Hepatocyte (in vitro differentiated cells): ENCODE data around the gene CENPL. TPM values are rescaled to one million over a fixed set of nuclear protein-coding genes. Genes with fewer than 3 reads are reported as not detected.
A peak's percentile ranks its signal among the peaks of the same experiment; 100 is the strongest.

Experiments used
- DNase-seq: peaks from one replicate; pipeline ENCODE4 v3.0.0-alpha.2; 2016; ENCODE audit warnings: low spot score
- H2AFZ ChIP-seq: fragments of 200-600 bp; sonication (generic); 2 replicates; pipeline ENCODE4 v1.6.0; 2016; ENCODE audit warnings: antibody characterized with exemption, mild to moderate bottlenecking
- H3K27ac ChIP-seq: fragments of 200-600 bp; sonication (generic); 2 replicates; pipeline ENCODE4 v1.5.1; 2016; ENCODE audit warnings: mild to moderate bottlenecking
- H3K27me3 ChIP-seq: fragments of 200-600 bp; sonication (generic); 2 replicates; pipeline ENCODE4 v1.6.1; 2016
- H3K36me3 ChIP-seq: fragments of 200-600 bp; sonication (generic); replicated peaks from 2 replicates; pipeline ENCODE4 v1.5.1; 2016; ENCODE audit warnings: low read depth; ENCODE audit not compliant: insufficient read depth
- H3K4me1 ChIP-seq: fragments of 200-600 bp; sonication (generic); 2 replicates; pipeline ENCODE4 v1.5.1; 2016; ENCODE audit warnings: mild to moderate bottlenecking, moderate library complexity; ENCODE audit not compliant: insufficient read depth
- H3K4me2 ChIP-seq: fragments of 200-600 bp; sonication (generic); 2 replicates; pipeline ENCODE4 v1.6.0; 2016
- H3K4me3 ChIP-seq: fragments of 200-600 bp; sonication (generic); 2 replicates; pipeline ENCODE4 v1.5.1; 2016; ENCODE audit warnings: mild to moderate bottlenecking
- H3K79me2 ChIP-seq: fragments of 200-600 bp; sonication (generic); 2 replicates; pipeline ENCODE4 v1.6.0; 2017; ENCODE audit warnings: mild to moderate bottlenecking
- H3K9me2 ChIP-seq: fragments of 200-600 bp; sonication (generic); replicated peaks from 2 replicates; pipeline ENCODE4 v1.6.0; 2017; ENCODE audit warnings: mild to moderate bottlenecking; ENCODE audit not compliant: insufficient read depth
- H3K9me3 ChIP-seq: fragments of 200-600 bp; sonication (generic); 2 replicates; pipeline ENCODE4 v1.5.1; 2016; ENCODE audit warnings: low read depth, mild to moderate bottlenecking
- H4K20me1 ChIP-seq: fragments of 200-600 bp; sonication (generic); 2 replicates; pipeline ENCODE4 v1.6.0; 2016; ENCODE audit warnings: mild to moderate bottlenecking; ENCODE audit not compliant: insufficient read depth, poor library complexity, severe bottlenecking
- EZH2 ChIP-seq: fragments of 200-600 bp; sonication (generic); IDR thresholded peaks from 2 replicates; pipeline ENCODE4 v1.6.1; 2016; ENCODE audit warnings: antibody characterized with exemption, mild to moderate bottlenecking, borderline replicate concordance
- EZH2phosphoT487 ChIP-seq: fragments of 200-600 bp; sonication (generic); IDR thresholded peaks from one replicate; pipeline ENCODE4 v1.6.1; 2018; ENCODE audit warnings: antibody characterized with exemption, mild to moderate bottlenecking, low read depth, moderate library complexity; ENCODE audit not compliant: unreplicated experiment, severe bottlenecking
- WGBS: methylation state at CpG from one replicate; pipeline ENCODE4 v1.1.6; 2016; ENCODE audit warnings: low lambda C conversion rate; ENCODE audit errors: missing lambda C conversion rate; 5-methylcytosine and 5-hydroxymethylcytosine counted together
- polyA plus RNA-seq: library from polyadenylated mRNA; unstranded; fragments of >200 nt; fragmentation: Nextera tagmentation; extraction: Ambion mirVana; gene quantifications from 2 replicates; pipeline ENCODE4 v1.2.1, GENCODE V29; 2016
- total RNA-seq: library from RNA; depleted of rRNA; stranded (reverse); fragments of >200 nt; gene quantifications from 2 replicates; pipeline ENCODE4 v1.2.3, GENCODE V29; 2014
- TF ChIP-seq, protein P1 (sequence below): fragments of 200-600 bp; sonication (generic); IDR thresholded peaks from 2 replicates; pipeline ENCODE4 v1.5.1; 2016; ENCODE audit warnings: antibody characterized with exemption, mild to moderate bottlenecking; ENCODE audit not compliant: poor library complexity

CENPL gene
- total and polyA plus RNA-seq, 2 experiments from 2014 or later, result 4.2 to 6.1 TPM

DNA sequence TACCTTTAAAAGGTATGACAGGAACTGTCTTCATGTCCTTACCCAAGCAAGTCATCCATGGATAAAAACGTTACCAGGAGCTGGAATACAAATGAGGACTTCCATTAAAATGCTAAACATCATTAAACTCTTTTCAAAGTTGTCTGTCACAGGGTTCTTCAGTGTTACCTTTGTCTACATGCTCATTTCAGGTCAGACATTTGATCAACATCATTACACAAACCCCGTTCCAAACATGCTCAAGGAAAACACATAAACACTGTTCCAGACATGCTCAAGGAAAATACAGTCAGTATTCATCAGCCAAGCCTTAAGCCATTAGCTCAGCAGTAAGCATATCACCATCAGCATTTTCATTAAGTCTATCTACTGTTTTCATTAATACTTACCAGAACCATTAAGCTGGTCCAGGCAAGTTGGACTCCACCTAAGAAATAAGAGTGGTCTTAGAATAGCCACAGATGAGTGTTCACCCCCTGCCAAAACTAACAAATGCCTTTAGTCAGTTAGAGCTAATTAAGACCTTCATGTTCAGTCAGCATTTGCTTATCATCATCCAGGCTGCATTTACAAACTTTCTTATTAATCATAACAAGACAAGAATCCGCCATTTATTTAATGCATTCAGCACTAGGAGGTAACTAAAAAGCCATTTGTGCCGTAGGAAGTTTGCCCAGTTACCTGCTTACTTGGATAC lies 40.9 kb upstream of the CENPL start:
- Histone ChIP-seq H3K4me3 (peak overlapping the region; percentile 43), H3K4me2 (peak overlapping the region; percentile 88), H3K36me3 (peaks cover 5% of the 10 kb centered on the region), H3K9me2 (no peaks in the 10 kb centered on the region), H3K9me3 (no peaks in the 10 kb centered on the region), H3K4me1 (peaks cover 12% of the 10 kb centered on the region), H3K27ac (peak overlapping the region; percentile 6), H3K79me2 (peaks cover 28% of the 10 kb centered on the region), H4K20me1 (peaks cover 26% of the 10 kb centered on the region), H2AFZ (no peak overlapping the region), H3K27me3 (no peaks in the 10 kb centered on the region)
- no peak for TF ChIP-seq EZH2phosphoT487
- TF ChIP-seq EZH2, result no peak
- TF ChIP-seq, protein P1, sequence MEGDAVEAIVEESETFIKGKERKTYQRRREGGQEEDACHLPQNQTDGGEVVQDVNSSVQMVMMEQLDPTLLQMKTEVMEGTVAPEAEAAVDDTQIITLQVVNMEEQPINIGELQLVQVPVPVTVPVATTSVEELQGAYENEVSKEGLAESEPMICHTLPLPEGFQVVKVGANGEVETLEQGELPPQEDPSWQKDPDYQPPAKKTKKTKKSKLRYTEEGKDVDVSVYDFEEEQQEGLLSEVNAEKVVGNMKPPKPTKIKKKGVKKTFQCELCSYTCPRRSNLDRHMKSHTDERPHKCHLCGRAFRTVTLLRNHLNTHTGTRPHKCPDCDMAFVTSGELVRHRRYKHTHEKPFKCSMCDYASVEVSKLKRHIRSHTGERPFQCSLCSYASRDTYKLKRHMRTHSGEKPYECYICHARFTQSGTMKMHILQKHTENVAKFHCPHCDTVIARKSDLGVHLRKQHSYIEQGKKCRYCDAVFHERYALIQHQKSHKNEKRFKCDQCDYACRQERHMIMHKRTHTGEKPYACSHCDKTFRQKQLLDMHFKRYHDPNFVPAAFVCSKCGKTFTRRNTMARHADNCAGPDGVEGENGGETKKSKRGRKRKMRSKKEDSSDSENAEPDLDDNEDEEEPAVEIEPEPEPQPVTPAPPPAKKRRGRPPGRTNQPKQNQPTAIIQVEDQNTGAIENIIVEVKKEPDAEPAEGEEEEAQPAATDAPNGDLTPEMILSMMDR, result no peak
- 37% methylated on average over 4 of the region's 4 CpGs for WGBS
- DNase-seq, result no peak

DNA sequence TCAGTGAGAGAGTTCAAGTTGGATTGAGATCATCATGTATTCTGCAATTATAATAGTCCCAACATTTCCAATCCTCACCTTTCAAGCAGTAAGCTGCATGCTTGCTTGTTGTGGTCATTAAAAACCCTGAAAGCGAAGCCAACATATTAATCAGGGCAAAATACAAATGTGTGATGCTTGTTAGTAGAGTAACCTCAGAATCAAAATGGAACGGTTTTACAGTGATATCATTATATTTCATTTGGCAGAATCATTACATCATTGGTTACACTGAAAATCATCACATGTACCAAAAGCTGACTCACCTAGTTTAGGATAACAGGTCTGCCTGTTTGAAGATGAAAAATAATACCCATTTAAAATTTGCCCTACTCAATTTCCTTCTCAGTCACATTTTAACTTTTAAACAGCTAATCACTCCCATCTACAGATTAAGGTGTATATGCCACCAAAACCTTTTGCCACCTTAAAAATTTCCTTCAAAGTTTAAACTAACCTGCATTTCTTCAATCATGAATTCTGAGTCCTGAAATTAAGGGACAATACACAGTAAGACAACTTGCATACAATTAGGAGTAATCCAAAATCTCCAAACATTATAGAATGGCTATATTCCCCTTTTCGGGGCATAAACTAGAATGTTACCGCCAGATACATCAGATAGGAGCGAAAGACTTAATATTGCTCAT lies 39.6 kb upstream of the CENPL start:
- no peak overlapping the region for H3K4me3 ChIP-seq
- H3K9me2 ChIP-seq, result no peaks in the 10 kb centered on the region
- H3K9me3 ChIP-seq, result no peaks in the 10 kb centered on the region
- TF ChIP-seq EZH2phosphoT487 (no peak), EZH2 (no peak)
- TF ChIP-seq, protein P1, result no peak
- peaks cover 26% of the 10 kb centered on the region for H4K20me1 ChIP-seq
- peak overlapping the region; percentile 88 for H3K4me2 ChIP-seq
- no peaks in the 10 kb centered on the region for H3K27me3 ChIP-seq
- DNase-seq, result no peak
- H3K79me2 ChIP-seq, result peaks cover 28% of the 10 kb centered on the region
- 93% methylated on average over 5 of the region's 5 CpGs for WGBS
- peaks cover 12% of the 10 kb centered on the region for H3K4me1 ChIP-seq
- H2AFZ ChIP-seq, result no peak overlapping the region
- H3K36me3 ChIP-seq, result peaks cover 5% of the 10 kb centered on the region
- H3K27ac ChIP-seq, result peak overlapping the region; percentile 6

DNA sequence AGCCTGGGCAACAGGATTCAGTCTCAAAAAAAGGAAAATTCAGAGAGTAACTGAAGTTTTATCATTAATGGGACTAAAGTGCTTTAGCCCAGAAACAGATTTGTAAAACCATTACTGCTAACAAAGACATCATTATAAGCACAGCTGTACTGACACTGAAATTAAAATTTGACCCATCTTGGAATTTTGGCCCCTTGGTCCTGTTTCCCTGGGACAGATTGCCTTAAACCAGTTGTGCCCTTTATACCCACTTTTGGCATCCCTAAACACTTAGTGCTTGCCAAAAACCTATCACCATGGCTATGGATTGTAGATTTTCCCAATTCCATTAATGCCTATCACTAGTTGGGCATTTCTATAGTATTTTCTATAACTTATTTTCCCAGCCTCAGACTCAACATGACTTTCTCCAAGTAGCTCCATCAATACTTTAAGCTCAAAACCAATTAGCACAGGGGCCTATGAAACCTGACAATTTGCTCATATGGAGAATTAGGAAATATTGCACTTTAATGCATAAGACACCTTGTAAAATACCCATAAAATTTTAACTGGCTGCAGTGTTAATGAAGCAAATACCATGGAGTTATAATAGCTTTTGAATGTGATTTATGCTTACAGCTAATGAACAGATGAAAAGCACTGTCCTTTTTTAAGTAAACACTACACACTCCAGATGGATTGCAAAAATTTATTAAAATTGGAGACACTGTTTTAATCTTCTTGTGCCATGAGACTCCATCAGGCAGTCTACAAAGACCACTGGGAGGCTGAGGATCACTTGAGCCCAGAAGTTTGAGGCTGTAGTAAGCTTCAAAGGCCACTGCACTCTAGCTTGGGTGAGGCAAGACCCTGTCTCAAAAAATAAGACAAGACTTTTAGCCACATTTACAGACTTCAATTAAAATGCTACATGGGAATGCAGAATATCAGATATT lies 38.8 kb upstream of the CENPL start:
- Histone ChIP-seq H3K9me2 (no peaks in the 10 kb centered on the region), H3K4me1 (peaks cover 12% of the 10 kb centered on the region), H4K20me1 (peaks cover 26% of the 10 kb centered on the region), H3K4me2 (no peak overlapping the region), H3K79me2 (peaks cover 28% of the 10 kb centered on the region), H3K4me3 (no peak overlapping the region), H3K36me3 (peaks cover 5% of the 10 kb centered on the region), H3K27ac (no peak overlapping the region), H2AFZ (no peak overlapping the region), H3K9me3 (no peaks in the 10 kb centered on the region), H3K27me3 (no peaks in the 10 kb centered on the region)
- TF ChIP-seq EZH2phosphoT487, result no peak
- TF ChIP-seq EZH2, result no peak
- TF ChIP-seq, protein P1, result no peak
- no peak for DNase-seq
